Measurements from ENCODE around the gene TCF15. TPM values are rescaled to one million over a fixed set of nuclear protein-coding genes. Genes with fewer than 3 reads are reported as not detected.

Gene TCF15
- total RNA-seq, 8 experiments from 2014 or later, result 0.14 to 1.3 (median 1.00) TPM; not detected in 1

GRCh38 chr20:600141-600540, 10.0 kb downstream of the TCF15 start:
- Histone ChIP-seq H3K27ac (no peak overlapping the region), H3K4me1 (replicated peaks in 1 of 2) (peaks cover 12 to 20% of the 10 kb centered on the region in 2 donors), H3K4me3 (no peak overlapping the region)
- in situ Hi-C loops (cut with MboI; ENCODE audit: low pct_unique_long_range_greater_than_20kb in 2 of 9, low sequenced_read_pairs in 9 of 9, unreplicated experiment in 9 of 9), result no loop called here
- no peak for ATAC-seq (replicated peaks in 6 of 8)
- WGBS, 10 experiments, result 17 to 100% (median 100%) methylated on average over 1 to 2 of the region's 2 CpGs; no CpG with 5 or more reads in 7 of the 10 experiments

GRCh38 chr20:598133-598850, 11.8 kb downstream of the TCF15 start:
- Histone ChIP-seq H3K4me1 (replicated peaks in 1 of 2) (peaks cover 2 to 6% of the 10 kb centered on the region in 2 donors), H3K27ac (no peak overlapping the region), H3K4me3 (no peak overlapping the region)
- 8 to 80% (median 60%) methylated on average over 1 to 11 of the region's 13 CpGs; no CpG with 5 or more reads in 5 of the 10 experiments for WGBS, 10 experiments
- ATAC-seq (replicated peaks in 6 of 8), result no peak
- in situ Hi-C loops (cut with MboI; ENCODE audit: low pct_unique_long_range_greater_than_20kb in 2 of 9, low sequenced_read_pairs in 9 of 9, unreplicated experiment in 9 of 9), result no loop called here

- ATAC-seq (replicated peaks in 6 of 8), result no peak
- no peak overlapping the region for H3K27ac ChIP-seq
- H3K4me1 ChIP-seq (replicated peaks in 1 of 2), result peaks cover 2 to 6% of the 10 kb centered on the region in 2 donors
- in situ Hi-C loops (cut with MboI; ENCODE audit: low pct_unique_long_range_greater_than_20kb in 2 of 9, low sequenced_read_pairs in 9 of 9, unreplicated experiment in 9 of 9), result no loop called here
- 40 to 90% (median 59%) methylated on average over 1 to 2 of the region's 2 CpGs; no CpG with 5 or more reads in 7 of the 10 experiments for WGBS, 10 experiments
- H3K4me3 ChIP-seq, result no peak overlapping the region
Measured at GRCh38 chr20:597560-597959, 12.5 kb downstream of the TCF15 start.

- no peak for ATAC-seq (replicated peaks in 6 of 8)
- in situ Hi-C loops (cut with MboI; ENCODE audit: low pct_unique_long_range_greater_than_20kb in 2 of 9, low sequenced_read_pairs in 9 of 9, unreplicated experiment in 9 of 9), result no loop called here
- WGBS, 10 experiments, result 49 to 100% (median 81%) methylated on average over 2 to 10 of the region's 24 CpGs; no CpG with 5 or more reads in 1 of the 10 experiments
- Histone ChIP-seq H3K4me3 (no peak overlapping the region), H3K27ac (peak overlapping the region in 1 of 2 donors; percentile 4), H3K4me1 (replicated peaks in 1 of 2) (peaks cover 2 to 6% of the 10 kb centered on the region in 2 donors)
Measured at GRCh38 chr20:595330-596308, 14.5 kb downstream of the TCF15 start.

- Histone ChIP-seq H3K4me1 (replicated peaks in 1 of 2) (no peaks in the 10 kb centered on the region), H3K4me3 (no peak overlapping the region), H3K27ac (no peak overlapping the region)
- in situ Hi-C loops (cut with MboI; ENCODE audit: low pct_unique_long_range_greater_than_20kb in 2 of 9, low sequenced_read_pairs in 9 of 9, unreplicated experiment in 9 of 9), result no loop called here
- WGBS, 10 experiments, result 16 to 100% (median 64%) methylated on average over 2 to 7 of the region's 7 CpGs; no CpG with 5 or more reads in 1 of the 10 experiments
- no peak for ATAC-seq (replicated peaks in 6 of 8)
Measured at GRCh38 chr20:592506-592905, 17.6 kb downstream of the TCF15 start.

- Histone ChIP-seq H3K4me3 (no peak overlapping the region), H3K27ac (no peak overlapping the region), H3K4me1 (replicated peaks in 1 of 2) (no peaks in the 10 kb centered on the region)
- in situ Hi-C loops (cut with MboI; ENCODE audit: low pct_unique_long_range_greater_than_20kb in 2 of 9, low sequenced_read_pairs in 9 of 9, unreplicated experiment in 9 of 9), result no loop called here
- WGBS, 10 experiments, result 20 to 100% (median 67%) methylated on average over 1 to 3 of the region's 5 CpGs; no CpG with 5 or more reads in 3 of the 10 experiments
- ATAC-seq (replicated peaks in 6 of 8), result no peak
Measured at GRCh38 chr20:591941-592340, 18.2 kb downstream of the TCF15 start.

GRCh38 chr20:588932-589672, 21.0 kb downstream of the TCF15 start:
- Histone ChIP-seq H3K4me1 (replicated peaks in 1 of 2) (no peaks in the 10 kb centered on the region), H3K27ac (no peak overlapping the region), H3K4me3 (no peak overlapping the region)
- 50 to 100% (median 89%) methylated on average over 2 to 7 of the region's 10 CpGs; no CpG with 5 or more reads in 4 of the 10 experiments for WGBS, 10 experiments
- in situ Hi-C loops (cut with MboI; ENCODE audit: low pct_unique_long_range_greater_than_20kb in 2 of 9, low sequenced_read_pairs in 9 of 9, unreplicated experiment in 9 of 9), result no loop called here
- ATAC-seq (replicated peaks in 6 of 8), result peak in 2 of 8 experiments; percentile 41 to 55

GRCh38 chr20:588476-588875, 21.6 kb downstream of the TCF15 start:
- whole genome bisulfite sequencing, 10 experiments, result 10 to 74% (median 47%) methylated on average over 1 to 3 of the region's 3 CpGs; no CpG with 5 or more reads in 1 of the 10 experiments
- Histone ChIP-seq H3K4me3 (no peak overlapping the region), H3K4me1 (replicated peaks in 1 of 2) (no peaks in the 10 kb centered on the region), H3K27ac (no peak overlapping the region)
- ATAC-seq (replicated peaks in 6 of 8), result no peak
- in situ Hi-C loops (cut with MboI; ENCODE audit: low pct_unique_long_range_greater_than_20kb in 2 of 9, low sequenced_read_pairs in 9 of 9, unreplicated experiment in 9 of 9), result no loop called here

- no peak overlapping the region for H3K27ac ChIP-seq
- WGBS, 10 experiments, result 15 to 100% (median 72%) methylated on average over 1 to 6 of the region's 7 CpGs; no CpG with 5 or more reads in 4 of the 10 experiments
- no peak overlapping the region for H3K4me3 ChIP-seq
- in situ Hi-C loops (cut with MboI; ENCODE audit: low pct_unique_long_range_greater_than_20kb in 2 of 9, low sequenced_read_pairs in 9 of 9, unreplicated experiment in 9 of 9), result no loop called here
- no peak for ATAC-seq (replicated peaks in 6 of 8)
- H3K4me1 ChIP-seq (replicated peaks in 1 of 2), result no peaks in the 10 kb centered on the region
Measured at GRCh38 chr20:584971-585301, 25.2 kb downstream of the TCF15 start.

GRCh38 chr20:584161-584970, 25.7 kb downstream of the TCF15 start:
- no peaks in the 10 kb centered on the region for H3K4me1 ChIP-seq (replicated peaks in 1 of 2)
- 0 to 100% (median 71%) methylated on average over 1 to 7 of the region's 8 CpGs; no CpG with 5 or more reads in 2 of the 10 experiments for WGBS, 10 experiments
- H3K27ac ChIP-seq, result no peak overlapping the region
- in situ Hi-C loops (cut with MboI; ENCODE audit: low pct_unique_long_range_greater_than_20kb in 2 of 9, low sequenced_read_pairs in 9 of 9, unreplicated experiment in 9 of 9), result no loop called here
- peak in 7 of 8 experiments; percentile 29 to 98 (median 72) for ATAC-seq (replicated peaks in 6 of 8)
- H3K4me3 ChIP-seq, result no peak overlapping the region

GRCh38 chr20:582204-582603, 27.9 kb downstream of the TCF15 start:
- no peaks in the 10 kb centered on the region for H3K4me1 ChIP-seq (replicated peaks in 1 of 2)
- no peak for ATAC-seq (replicated peaks in 6 of 8)
- H3K4me3 ChIP-seq, result no peak overlapping the region
- 0 to 94% (median 72%) methylated on average over 1 to 5 of the region's 5 CpGs; no CpG with 5 or more reads in 2 of the 10 experiments for WGBS, 10 experiments
- in situ Hi-C loops (cut with MboI; ENCODE audit: low pct_unique_long_range_greater_than_20kb in 2 of 9, low sequenced_read_pairs in 9 of 9, unreplicated experiment in 9 of 9), result no loop called here
- no peak overlapping the region for H3K27ac ChIP-seq

Measured in motor neuron (in vitro differentiated cells).